ENCODE measurements around the gene ABCC8. TPM values are rescaled to one million over a fixed set of nuclear protein-coding genes. Genes with fewer than 3 reads are reported as not detected.

The ABCC8 gene
- total and polyA plus RNA-seq, 9 of the 15 experiments (the other 6 are each of a cell fraction or from before 2014, with no cell fraction given), result not detected

DNA sequence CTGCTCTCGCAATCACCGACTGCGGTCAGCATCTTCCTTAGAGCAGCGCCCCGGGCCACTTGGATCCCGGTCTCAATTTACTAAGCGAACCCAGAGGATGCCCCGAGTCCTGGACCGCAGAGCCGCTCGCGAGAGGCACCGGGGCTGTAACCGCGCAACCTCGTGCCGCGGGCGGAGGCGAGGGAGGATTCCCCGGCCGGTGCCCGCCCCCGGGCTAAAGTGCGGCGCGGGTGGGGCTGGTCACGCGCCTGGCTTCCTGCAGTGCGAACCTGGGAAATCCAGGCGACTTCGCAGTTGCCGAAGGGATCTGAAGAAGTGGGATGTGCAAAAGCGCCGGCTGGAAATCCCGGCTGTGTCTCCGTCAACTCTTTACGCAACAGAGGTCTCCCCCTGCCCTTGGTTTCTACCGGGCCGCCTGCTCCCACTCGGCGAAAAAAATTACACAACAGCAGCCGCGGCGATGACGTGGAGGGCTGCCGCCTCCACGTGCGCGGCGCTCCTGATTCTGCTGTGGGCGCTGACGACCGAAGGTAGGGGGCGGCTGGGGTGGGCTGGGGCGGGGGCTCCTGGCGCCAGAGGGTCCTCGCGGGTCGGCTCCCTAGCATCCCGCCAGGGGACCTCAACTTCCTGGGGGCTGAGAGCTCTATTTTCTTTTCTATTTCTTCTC is 125.0 kb downstream of the ABCC8 start, which contains the start of gene NCR3LG1 (continued):
- TF ChIP-seq PHB2 (IDR thresholded peaks at IDR 0.05; ENCODE audit: low read depth), result no peak
- no peak for TF ChIP-seq ZNF695 (CRISPR knock-in tag; IDR thresholded peaks at IDR 0.05)
- no peak for TF ChIP-seq MAFK (IDR thresholded peaks at IDR 0.05; ENCODE audit: low read length)
- peak; percentile 23 for TF ChIP-seq KDM5B (IDR thresholded peaks at IDR 0.05; ENCODE audit: insufficient replicate concordance, low read depth, low read length)
- TF ChIP-seq PCBP2 (IDR thresholded peaks at IDR 0.05; ENCODE audit: low read depth, low read length, poor library complexity, severe bottlenecking), result no peak
- TF ChIP-seq, protein P1, sequence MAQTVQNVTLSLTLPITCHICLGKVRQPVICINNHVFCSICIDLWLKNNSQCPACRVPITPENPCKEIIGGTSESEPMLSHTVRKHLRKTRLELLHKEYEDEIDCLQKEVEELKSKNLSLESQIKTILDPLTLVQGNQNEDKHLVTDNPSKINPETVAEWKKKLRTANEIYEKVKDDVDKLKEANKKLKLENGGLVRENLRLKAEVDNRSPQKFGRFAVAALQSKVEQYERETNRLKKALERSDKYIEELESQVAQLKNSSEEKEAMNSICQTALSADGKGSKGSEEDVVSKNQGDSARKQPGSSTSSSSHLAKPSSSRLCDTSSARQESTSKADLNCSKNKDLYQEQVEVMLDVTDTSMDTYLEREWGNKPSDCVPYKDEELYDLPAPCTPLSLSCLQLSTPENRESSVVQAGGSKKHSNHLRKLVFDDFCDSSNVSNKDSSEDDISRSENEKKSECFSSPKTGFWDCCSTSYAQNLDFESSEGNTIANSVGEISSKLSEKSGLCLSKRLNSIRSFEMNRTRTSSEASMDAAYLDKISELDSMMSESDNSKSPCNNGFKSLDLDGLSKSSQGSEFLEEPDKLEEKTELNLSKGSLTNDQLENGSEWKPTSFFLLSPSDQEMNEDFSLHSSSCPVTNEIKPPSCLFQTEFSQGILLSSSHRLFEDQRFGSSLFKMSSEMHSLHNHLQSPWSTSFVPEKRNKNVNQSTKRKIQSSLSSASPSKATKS (CRISPR knock-in tag; IDR thresholded peaks at IDR 0.05), result no peak
- TF ChIP-seq GABPB2 (CRISPR knock-in tag; conservative IDR thresholded peaks at IDR 0.05), result no peak
- no peak for TF ChIP-seq KAT7 (CRISPR knock-in tag; IDR thresholded peaks at IDR 0.05; ENCODE audit: borderline replicate concordance)
- TF ChIP-seq PHF21A (IDR thresholded peaks at IDR 0.05; ENCODE audit: borderline replicate concordance, low read depth), result no peak
- TF ChIP-seq, protein P2, sequence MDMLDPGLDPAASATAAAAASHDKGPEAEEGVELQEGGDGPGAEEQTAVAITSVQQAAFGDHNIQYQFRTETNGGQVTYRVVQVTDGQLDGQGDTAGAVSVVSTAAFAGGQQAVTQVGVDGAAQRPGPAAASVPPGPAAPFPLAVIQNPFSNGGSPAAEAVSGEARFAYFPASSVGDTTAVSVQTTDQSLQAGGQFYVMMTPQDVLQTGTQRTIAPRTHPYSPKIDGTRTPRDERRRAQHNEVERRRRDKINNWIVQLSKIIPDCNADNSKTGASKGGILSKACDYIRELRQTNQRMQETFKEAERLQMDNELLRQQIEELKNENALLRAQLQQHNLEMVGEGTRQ (CRISPR knock-in tag; IDR thresholded peaks at IDR 0.05), result peak; percentile 44; the same call in 1 of the 2 replicates
- TF ChIP-seq EHMT2 (IDR thresholded peaks at IDR 0.05), result no peak
- TF ChIP-seq CAMTA2 (CRISPR knock-in tag; conservative IDR thresholded peaks at IDR 0.05), result no peak
- TF ChIP-seq STAG1 (CRISPR knock-in tag; IDR thresholded peaks at IDR 0.05; ENCODE audit: borderline replicate concordance), result no peak
- peak; percentile 61; the same call in 1 of the 2 replicates for TF ChIP-seq ZNF583 (CRISPR knock-in tag; IDR thresholded peaks at IDR 0.05)
- no peak for TF ChIP-seq ZNF830 (CRISPR knock-in tag; IDR thresholded peaks at IDR 0.05)
- no peak for TF ChIP-seq MTA1 (IDR thresholded peaks at IDR 0.05; ENCODE audit: borderline replicate concordance)
- peak; percentile 55; the same call in 1 of the 2 replicates for TF ChIP-seq ZNF431 (CRISPR knock-in tag; IDR thresholded peaks at IDR 0.05)
- 0 out of 2 replicates have a peak, but pooled peaks have one; percentile 2 for TF ChIP-seq MBD2 (IDR thresholded peaks at IDR 0.05; ENCODE audit: borderline replicate concordance, low read depth)
- peak; percentile 81 for TF ChIP-seq CTBP1 (IDR thresholded peaks at IDR 0.05; ENCODE audit: borderline replicate concordance)
- TF ChIP-seq ATF7 (IDR thresholded peaks at IDR 0.05), result peak; percentile 91
- TF ChIP-seq, protein P3, sequence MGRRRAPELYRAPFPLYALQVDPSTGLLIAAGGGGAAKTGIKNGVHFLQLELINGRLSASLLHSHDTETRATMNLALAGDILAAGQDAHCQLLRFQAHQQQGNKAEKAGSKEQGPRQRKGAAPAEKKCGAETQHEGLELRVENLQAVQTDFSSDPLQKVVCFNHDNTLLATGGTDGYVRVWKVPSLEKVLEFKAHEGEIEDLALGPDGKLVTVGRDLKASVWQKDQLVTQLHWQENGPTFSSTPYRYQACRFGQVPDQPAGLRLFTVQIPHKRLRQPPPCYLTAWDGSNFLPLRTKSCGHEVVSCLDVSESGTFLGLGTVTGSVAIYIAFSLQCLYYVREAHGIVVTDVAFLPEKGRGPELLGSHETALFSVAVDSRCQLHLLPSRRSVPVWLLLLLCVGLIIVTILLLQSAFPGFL (CRISPR knock-in tag; IDR thresholded peaks at IDR 0.05), result no peak
- TF ChIP-seq FOXK2 (conservative IDR thresholded peaks at IDR 0.05 in 1 of 2, IDR thresholded peaks at IDR 0.05 in 1 of 2; ENCODE audit: low read depth in 2 of 2), result peak in 1 of 2 experiments; percentile 50; a peak in 2 of 4 replicates
- peak; percentile 71 to 72 for TF ChIP-seq NRF1 (conservative IDR thresholded peaks at IDR 0.05 in 1 of 2, IDR thresholded peaks at IDR 0.05 in 1 of 2)
- TF ChIP-seq, protein P4, sequence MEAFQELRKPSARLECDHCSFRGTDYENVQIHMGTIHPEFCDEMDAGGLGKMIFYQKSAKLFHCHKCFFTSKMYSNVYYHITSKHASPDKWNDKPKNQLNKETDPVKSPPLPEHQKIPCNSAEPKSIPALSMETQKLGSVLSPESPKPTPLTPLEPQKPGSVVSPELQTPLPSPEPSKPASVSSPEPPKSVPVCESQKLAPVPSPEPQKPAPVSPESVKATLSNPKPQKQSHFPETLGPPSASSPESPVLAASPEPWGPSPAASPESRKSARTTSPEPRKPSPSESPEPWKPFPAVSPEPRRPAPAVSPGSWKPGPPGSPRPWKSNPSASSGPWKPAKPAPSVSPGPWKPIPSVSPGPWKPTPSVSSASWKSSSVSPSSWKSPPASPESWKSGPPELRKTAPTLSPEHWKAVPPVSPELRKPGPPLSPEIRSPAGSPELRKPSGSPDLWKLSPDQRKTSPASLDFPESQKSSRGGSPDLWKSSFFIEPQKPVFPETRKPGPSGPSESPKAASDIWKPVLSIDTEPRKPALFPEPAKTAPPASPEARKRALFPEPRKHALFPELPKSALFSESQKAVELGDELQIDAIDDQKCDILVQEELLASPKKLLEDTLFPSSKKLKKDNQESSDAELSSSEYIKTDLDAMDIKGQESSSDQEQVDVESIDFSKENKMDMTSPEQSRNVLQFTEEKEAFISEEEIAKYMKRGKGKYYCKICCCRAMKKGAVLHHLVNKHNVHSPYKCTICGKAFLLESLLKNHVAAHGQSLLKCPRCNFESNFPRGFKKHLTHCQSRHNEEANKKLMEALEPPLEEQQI (IDR thresholded peaks at IDR 0.05), result no peak
